HG03571 (cell line): Measurements from ENCODE around the gene CCDC92.

Experiments
- ATAC-seq: cut with Tn5 transposase; IDR thresholded peaks from one replicate; pipeline ENCODE4 v1.9.1; 2021; ENCODE audit not compliant: unreplicated experiment

The CCDC92 gene

GRCh38 chr12:123972457-123973401 is at the start of gene CCDC92, which contains the start of gene ZNF664:
Gene CCDC92, minus strand, starts transcription at chr12:123972831. Its CDS starts 28,526 bp downstream, at chr12:123944305.
Gene ZNF664, plus strand, starts transcription at chr12:123973215. Its CDS starts 38,930 bp downstream, at chr12:124012145.
- peak; percentile 82 for ATAC-seq

- no peak for ATAC-seq
Measured at GRCh38 chr12:124022161-124022560, 49.5 kb upstream of the CCDC92 start.

DNA sequence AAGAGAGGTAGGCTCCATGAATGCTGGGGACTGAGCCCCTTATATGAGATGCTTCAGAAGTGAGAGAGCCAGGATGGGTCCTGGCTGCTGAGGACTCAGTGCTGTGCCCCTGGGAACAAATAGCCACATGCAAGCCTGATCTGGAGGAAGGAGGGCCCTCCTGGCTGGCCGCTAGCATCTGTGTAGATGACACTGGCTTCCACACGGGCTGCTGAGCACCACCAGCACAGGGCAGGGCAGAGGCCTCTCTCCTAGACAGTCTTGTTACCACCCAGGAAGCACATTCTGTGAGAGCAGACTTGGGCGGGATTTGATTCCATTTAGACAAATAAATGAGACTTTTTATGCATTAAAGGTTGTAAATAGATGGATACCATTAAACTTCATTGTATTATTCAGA is 48.4 kb upstream of the CCDC92 start:
- no peak for ATAC-seq

GRCh38 chr12:124020514-124020949 is 47.9 kb upstream of the CCDC92 start:
- ATAC-seq, result no peak

DNA sequence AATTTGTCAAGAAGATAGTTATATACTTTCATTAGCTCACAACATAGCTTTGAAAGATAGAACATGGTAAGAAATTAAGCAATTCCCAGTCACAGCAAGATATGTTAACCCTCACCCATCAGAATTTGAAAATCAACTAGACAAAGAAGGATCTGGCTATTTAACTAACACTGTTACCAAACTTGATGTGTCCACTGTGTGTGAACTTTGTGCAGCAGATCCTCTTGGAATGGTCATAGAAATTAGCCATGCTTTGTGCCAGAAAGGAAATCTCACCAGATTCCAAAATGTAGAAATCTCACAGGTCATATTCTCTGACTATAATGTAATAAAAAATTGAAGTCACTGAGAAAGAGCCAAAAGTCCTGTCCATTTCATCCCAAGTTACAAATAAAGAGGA is 46.5 kb upstream of the CCDC92 start:
- ATAC-seq, result no peak

GRCh38 chr12:124018539-124018938 is 45.9 kb upstream of the CCDC92 start:
- no peak for ATAC-seq

DNA sequence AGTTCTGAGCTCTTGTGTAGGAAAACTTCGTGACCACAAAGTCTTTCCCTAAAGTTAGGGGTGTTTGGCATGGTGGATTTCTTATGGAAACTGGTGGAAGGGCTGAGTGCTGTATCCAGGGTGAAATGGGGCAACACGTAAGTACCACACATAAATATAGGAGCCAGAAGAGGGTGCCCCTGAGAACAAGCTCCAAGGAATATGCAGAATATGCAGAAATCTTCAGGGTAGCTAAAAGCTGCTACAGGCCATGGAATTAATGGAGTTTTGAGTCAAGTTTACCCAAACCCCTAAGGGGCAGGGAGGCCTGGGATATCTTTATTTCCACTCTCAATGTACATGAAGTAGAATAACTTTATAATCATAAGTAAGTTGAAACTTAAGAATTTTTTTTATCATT is 44.4 kb upstream of the CCDC92 start:
- ATAC-seq, result no peak

DNA sequence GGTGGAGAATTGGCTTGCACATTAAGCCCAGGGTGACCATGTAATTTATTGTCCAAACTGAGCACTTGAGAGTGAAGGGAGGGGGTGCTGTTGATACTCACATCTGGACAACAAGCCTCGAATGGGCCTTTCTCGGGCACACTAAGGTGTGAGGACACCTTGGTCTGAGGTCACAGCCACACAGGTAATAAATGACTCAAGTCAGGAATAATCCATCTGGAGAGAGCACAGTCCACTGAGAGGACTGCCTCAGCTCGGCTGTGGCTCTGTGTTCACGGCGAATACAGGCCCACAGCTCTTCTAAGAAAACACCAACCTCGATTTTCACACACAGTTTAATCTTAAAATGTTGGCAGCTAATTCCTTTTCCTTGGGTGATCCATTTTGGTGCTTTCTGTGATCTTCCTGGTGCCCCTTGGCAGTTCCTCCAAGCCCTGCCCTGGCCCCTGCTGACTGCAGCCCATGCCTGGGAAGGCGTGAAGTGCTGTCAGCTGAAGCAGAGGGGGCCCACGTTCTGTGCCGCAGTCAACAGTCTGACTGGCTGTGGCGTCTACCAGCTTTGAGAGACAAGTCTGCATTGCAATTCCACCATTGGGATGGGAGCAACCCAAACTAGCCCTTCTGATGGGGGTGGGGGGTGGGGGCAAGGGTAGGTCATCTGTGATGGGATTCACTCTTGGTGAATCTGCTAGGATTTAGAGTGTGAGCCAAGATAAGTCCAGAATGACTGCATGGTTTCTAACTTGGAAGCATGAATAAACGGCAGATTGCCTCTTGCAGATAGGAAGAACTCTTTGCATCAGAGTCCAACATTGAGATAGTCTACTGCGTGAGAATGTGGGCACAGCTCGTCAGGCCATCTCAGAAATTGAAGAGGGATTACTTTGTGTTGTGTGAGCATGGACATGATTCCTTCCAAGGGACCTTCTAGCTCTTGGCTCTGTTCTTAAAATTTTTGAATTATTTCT is 43.1 kb upstream of the CCDC92 start:
- ATAC-seq, result no peak

DNA sequence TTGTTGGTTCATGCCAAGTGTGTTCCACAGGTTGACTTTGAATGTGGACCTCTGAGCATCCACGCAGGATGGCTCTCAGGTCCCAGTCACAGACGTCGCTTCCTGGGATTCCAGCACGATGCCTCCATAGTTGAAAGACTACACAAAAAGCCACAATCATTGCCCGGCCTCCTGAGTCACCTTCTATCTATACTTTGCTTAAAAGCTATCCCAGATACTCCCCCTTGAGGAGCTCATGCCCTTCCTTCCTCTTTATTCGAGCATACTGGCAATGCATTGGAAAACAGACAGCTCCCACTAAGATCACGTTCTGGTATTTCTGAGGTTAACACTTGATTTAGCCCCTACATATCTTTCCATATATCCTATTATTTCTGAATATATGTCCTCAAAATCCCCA is 40.4 kb upstream of the CCDC92 start:
- ATAC-seq, result no peak

GRCh38 chr12:124011435-124012115 is 38.9 kb upstream of the CCDC92 start:
- ATAC-seq, result no peak

- no peak for ATAC-seq
Measured at GRCh38 chr12:124010687-124011086, 38.1 kb upstream of the CCDC92 start.

DNA sequence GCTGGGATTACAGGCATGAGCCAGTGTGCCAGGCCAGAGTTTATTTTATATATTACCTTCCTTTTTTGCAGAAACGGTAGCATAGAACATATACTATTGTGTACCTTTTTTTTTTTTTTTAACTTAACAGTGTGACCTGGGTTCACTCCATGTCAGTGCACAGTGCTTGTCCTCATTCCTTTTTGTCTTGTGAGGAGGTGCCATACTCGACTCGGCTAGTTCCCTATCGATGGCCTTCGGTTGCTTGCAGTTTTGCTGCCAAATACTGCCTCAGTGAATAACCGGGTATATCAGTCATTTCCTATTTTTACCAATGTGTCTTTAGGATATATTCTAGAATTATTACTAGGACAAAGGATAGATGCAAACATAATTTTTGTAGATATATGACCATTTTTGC is 37.1 kb upstream of the CCDC92 start:
- ATAC-seq, result no peak

- no peak for ATAC-seq
Measured at GRCh38 chr12:124008595-124008994, 36.0 kb upstream of the CCDC92 start.

- ATAC-seq, result no peak
Measured at GRCh38 chr12:124007826-124008570, 35.4 kb upstream of the CCDC92 start.

DNA sequence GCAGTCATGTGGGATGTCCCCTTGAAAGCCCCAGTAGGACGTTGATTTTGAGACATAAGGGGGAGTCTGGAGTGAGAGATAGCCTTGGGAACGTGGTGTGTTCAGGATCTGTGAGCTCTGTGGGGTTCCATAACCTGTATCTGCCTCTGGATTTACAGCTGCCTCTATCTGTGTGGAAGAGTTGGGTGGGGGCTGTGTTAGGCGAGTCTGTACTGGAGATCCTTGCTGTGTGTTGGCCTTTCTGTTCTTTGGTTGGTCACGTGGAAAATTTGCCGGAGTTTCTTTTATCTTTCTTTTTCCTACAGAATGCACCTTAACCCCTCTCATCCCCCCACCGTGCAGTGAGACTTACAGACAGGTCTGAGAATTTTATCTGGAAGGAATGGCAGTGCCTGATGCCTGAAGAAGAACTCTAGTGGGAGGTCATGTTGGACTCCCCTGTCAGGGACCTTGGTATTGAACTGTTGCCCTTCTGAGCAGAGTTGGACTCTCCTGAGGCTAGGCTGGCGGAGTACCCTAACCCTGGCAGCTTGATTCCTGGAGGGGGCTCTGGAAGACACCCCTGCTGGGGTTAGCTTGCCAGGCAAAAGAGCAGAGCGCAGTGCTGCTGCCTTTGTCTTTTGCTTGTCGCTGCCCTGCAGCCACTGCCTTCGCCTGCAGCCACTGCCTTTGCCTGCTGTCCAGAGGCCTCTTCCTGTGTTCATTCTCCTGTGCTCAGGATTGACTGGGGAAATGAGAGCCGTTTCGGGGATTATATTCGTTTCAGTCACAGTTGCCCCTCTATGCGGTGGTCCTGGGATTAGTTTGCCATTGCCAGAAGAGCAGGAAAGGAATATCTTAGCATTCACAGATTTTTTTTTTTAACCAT is 34.4 kb upstream of the CCDC92 start:
- ATAC-seq, result no peak

GRCh38 chr12:124006085-124006845 is 33.6 kb upstream of the CCDC92 start:
- no peak for ATAC-seq

DNA sequence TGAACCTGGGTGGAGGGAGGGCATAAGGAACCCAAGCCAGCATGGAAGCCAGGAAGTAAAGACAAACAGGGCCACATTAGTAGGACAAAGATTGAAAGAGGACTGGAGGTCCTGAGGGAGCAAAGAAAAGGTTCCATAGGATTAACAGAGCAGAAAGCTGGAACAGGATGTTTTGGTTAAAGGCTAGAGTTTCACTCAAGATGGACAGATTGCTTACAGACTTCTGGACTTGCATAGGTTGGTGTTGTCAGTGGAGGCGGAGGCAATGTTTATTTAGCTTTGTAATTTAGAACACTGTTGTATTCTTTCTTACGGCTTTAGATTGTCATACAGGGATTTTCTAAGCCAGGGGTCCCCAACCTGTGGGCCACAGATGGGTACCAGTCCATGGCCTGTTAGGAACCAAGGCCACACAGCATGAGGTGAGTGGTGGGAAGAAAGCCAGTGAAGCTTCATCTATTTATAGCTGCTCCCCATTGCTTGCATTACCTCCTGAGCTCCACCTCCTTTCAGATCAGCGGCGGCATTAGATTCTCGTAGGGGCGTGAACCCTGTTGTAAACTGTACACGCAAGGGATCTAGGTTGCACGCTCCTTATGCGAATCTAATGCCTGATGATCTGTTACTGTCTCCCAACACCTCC is 31.7 kb upstream of the CCDC92 start:
- no peak for ATAC-seq

GRCh38 chr12:124002654-124003053 is 30.0 kb upstream of the CCDC92 start:
- no peak for ATAC-seq
